ENCODE data around the gene ZNF337.

The ZNF337 gene

DNA sequence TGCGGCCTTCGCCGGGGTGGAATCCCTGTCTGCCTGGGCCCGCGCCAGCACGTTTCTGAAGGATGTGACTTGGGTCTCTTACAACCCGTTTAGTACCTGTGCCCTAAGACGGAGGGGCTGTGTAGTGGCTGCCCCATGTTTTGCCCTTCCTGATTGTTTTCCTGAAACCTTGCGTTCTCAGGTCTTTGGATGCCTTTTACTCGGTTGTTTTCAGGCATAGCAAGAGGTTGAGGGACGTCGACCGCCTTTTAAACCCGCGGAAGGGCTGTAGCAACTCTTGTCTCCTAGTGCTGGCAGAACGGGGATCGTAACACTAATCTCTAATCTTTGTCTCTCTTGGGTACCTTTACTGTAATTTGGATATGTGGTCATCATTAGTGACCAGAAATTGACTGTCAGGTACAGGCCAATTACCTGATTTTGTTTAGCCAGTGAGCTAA, 72.1 kb downstream of the ZNF337 start:
- DNase-seq: no peak
